GM12801 (cell line): ENCODE results near the gene SINHCAF.

Experiments used
- TF ChIP-seq, protein P1 (sequence below): IDR thresholded peaks from one replicate; pipeline ENCODE4 v1.5.1; 2011; ENCODE audit warnings: control low read depth; ENCODE audit not compliant: insufficient read length; ENCODE audit errors: extremely low read depth

The SINHCAF gene

DNA sequence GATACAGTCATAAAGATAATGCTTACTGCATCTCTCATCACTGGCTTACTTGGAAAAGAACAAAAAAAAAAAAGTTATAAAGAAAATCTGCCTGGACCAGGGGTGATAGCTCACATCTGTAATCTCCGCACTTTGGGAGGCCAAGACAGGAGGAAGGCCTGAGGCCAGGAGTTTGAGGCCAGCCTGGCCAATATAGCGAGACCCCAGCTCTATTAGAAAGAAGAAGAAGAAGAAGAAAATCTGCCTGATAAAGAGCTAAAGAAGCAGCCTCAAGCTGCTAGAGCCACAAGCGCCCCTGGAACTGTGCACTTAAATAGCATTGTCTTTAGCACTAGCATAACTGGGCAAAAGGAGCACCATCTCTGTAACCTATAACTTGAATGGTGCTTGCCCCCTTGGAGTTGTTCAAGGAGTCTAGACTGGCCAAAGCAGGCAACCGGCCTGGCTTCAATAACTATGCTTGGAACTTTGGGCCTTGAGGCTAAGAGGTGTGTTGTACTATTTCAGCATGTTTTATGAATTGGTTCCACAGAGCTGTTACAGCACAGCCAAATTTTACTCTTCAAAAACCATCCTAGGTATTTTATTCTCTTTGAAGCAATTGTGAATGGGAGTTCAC lies 53.2 kb downstream of the SINHCAF start:
- TF ChIP-seq, protein P1, sequence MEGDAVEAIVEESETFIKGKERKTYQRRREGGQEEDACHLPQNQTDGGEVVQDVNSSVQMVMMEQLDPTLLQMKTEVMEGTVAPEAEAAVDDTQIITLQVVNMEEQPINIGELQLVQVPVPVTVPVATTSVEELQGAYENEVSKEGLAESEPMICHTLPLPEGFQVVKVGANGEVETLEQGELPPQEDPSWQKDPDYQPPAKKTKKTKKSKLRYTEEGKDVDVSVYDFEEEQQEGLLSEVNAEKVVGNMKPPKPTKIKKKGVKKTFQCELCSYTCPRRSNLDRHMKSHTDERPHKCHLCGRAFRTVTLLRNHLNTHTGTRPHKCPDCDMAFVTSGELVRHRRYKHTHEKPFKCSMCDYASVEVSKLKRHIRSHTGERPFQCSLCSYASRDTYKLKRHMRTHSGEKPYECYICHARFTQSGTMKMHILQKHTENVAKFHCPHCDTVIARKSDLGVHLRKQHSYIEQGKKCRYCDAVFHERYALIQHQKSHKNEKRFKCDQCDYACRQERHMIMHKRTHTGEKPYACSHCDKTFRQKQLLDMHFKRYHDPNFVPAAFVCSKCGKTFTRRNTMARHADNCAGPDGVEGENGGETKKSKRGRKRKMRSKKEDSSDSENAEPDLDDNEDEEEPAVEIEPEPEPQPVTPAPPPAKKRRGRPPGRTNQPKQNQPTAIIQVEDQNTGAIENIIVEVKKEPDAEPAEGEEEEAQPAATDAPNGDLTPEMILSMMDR, result no peak

DNA sequence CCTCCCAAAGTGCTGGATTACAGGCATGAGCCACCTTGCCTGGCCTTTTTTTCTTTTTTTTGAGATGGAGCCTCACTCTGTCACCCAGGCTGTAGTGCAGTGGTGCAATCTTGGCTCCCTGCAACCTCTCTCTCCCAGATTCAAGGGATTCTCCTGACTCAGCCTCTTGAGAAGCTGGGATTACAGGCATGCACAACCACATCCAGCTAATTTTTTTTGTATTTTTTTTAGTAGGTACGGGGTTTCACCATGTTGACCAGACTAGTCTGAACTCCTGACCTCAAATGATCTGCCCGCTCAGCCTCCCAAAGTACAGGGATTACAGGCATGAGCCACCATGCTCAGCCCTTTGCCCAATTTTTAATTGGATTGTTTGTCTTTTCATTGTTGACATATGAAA lies 58.0 kb downstream of the SINHCAF start:
- TF ChIP-seq, protein P1, result no peak

DNA sequence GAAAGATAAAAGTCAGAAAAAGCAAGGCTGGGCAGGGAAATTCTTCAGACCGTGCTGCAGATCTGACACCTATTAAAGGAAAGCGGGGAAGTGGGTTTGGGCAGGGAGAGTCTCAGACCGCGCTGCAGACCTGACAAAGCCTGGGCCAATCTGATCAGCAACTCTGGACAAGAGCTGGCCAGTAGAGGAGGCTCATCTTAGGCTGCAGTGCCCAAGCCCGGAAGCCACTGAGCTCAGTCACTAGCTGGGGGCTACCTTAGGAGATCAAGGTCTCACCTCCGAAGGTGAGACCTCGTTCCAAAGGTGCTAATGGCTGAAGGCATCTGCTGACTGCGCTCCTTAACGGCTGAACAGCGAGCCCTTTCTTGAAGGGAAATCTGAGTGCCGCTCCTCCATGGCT lies 60.2 kb downstream of the SINHCAF start:
- TF ChIP-seq, protein P1, result no peak

DNA sequence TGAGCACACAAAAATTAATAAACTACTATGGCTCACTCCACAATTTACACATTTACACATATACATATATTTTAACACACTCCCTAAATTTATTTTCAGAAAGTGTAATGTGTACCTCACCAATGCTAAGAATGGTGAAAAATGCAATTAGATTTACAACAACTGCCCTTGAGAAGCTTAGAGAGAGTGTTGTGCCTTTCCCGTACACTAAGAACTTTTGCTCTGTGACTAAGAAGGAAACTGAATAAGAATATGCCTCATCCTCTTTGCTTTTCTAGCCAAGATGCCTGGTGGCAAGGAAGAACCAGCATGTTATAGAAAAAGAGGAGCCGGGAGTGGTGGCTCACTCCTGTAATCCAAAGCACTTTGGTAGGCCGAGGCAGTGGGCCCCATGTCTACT lies 62.3 kb downstream of the SINHCAF start:
- TF ChIP-seq, protein P1, result no peak

DNA sequence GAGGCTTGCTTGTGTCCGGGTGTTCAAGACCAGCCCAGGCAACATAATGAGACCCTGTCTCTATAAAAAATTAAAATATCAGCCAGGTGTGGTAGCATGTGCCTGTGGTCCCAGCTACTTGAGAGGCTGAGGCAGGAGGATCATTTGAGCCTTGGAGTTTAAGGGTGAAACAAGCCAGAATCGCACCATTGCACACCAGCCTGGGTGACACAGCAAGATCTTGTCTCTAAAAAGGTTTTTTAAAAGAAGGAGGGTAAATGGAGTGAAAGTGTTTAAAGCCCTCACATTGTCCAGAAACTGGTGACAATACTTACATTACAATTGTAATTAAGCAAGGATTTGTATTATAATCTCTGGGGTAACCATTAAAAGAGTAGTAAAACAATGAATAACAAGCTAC lies 64.2 kb downstream of the SINHCAF start:
- TF ChIP-seq, protein P1, result no peak

DNA sequence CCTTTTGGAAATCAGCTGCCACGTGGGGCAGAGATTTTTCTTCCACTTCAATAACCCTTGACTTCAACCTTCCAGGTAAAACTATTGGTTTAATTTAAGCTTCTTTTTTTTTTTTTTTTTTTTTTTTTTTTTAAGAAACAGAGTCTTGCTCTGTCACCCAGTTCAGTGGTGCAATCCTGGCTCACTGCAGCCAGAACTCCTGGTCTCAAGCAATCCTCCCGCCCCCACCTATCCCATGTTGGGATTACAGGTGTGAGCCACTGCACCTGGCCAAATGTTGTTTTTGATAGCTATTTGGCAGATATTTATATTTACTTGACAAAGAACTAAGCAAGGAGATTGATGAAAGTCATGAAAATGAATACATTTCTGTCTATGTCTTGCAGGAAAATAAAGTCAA lies 65.1 kb downstream of the SINHCAF start:
- TF ChIP-seq, protein P1, result no peak

DNA sequence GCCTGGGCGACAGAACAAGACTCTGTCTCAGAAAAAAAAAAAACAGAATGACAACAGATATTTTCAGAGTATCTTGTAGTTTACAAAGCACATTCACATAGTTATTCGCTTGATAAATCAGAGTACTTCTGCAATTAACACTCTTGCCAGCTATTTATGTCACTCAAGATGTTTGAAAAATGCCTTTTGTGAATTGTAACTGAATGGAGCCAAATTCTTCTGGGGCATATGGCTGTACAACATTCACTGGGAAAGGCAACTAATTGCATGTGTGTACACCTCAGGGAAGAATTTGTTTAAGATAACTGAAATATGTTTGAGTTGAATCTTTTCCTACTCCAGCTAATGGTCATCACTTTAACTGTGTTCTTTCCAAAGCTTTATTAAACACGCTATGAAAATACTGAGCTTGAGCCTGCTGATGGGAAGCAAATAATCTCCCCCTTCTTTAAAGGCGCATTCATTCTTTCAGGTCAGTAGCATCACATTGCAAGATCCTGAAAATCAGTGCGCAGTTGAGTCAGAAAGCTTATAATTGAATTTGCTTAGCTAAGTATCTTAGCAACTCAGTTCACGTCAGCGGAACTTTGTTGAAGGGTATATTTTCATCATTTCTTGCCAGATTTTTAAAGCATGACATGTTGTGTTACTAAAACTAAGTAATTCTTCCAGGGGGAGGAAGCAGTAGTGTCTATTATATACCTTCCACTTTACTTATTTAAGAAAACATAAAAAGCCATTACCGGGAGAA lies 66.6 kb downstream of the SINHCAF start:
- TF ChIP-seq, protein P1, result no peak
